Anterior cingulate cortex (tissue), 58 donors: Measurements from ENCODE around the gene IGFN1.

Experiments used
- DNase-seq, 58 donors: peaks; one replicate each; lab custom pipeline; 2025; lab: John Stamatoyannopoulos, UW

Gene IGFN1

GRCh38 chr1:201214886-201215285 lies 24.3 kb downstream of the IGFN1 start:
- DNase-seq = no peak

GRCh38 chr1:201215531-201216357 lies 25.1 kb downstream of the IGFN1 start:
- no peak for DNase-seq

GRCh38 chr1:201216395-201217085 lies 25.9 kb downstream of the IGFN1 start:
- no peak for DNase-seq

GRCh38 chr1:201217146-201217545 lies 26.5 kb downstream of the IGFN1 start:
- no peak for DNase-seq

GRCh38 chr1:201217851-201218250 lies 27.2 kb downstream of the IGFN1 start:
- DNase-seq = no peak

- no peak for DNase-seq
These were observed 27.8 kb downstream of the IGFN1 start for GRCh38 chr1:201218409-201218808.

GRCh38 chr1:201219481-201220387 lies 29.1 kb downstream of the IGFN1 start:
- no peak for DNase-seq

GRCh38 chr1:201220388-201220715 lies 29.7 kb downstream of the IGFN1 start:
- no peak for DNase-seq

- no peak for DNase-seq
These were observed 30.7 kb downstream of the IGFN1 start for GRCh38 chr1:201221201-201221846.

GRCh38 chr1:201222125-201222524 lies 31.5 kb downstream of the IGFN1 start:
- no peak for DNase-seq

- no peak for DNase-seq
These were observed 33.4 kb downstream of the IGFN1 start for GRCh38 chr1:201223852-201224665.

GRCh38 chr1:201224666-201225370 lies 34.2 kb downstream of the IGFN1 start:
- DNase-seq = no peak

GRCh38 chr1:201226178-201226514 lies 35.5 kb downstream of the IGFN1 start:
- no peak for DNase-seq

- DNase-seq = no peak
These were observed 36.4 kb downstream of the IGFN1 start for GRCh38 chr1:201226859-201227488.

GRCh38 chr1:201228011-201228983 lies 37.7 kb downstream of the IGFN1 start:
- DNase-seq = no peak

GRCh38 chr1:201229095-201229494 lies 38.5 kb downstream of the IGFN1 start:
- no peak for DNase-seq
